ENCODE data around the gene NARF.
A peak's percentile ranks its signal among the peaks of the same experiment; 100 is the strongest.
"Not testable (repeated sequence)": the region's sequence is repeated elsewhere in the genome, so short reads cannot be mapped to it uniquely, and the experiment has no call there.

Gene NARF
- total RNA-seq = 45.1 to 97.6 (median 72.7) reads per million in 9 experiments

- Mint-ChIP-seq H3K27me3 (no peaks in the 10 kb centered on the region), H3K27ac (peak within 1 kb of the TSS; percentile 94 to 96), H3K36me3 (ENCODE audit: insufficient read depth) (peaks cover 51% of the 10 kb centered on the region)
These were observed at the start of gene NARF for GRCh38 chr17:82458179-82458884. Gene NARF (plus strand): TSS chr17:82458741. CDS start chr17:82458804, 63 bp downstream.

GRCh38 chr17:82408938-82409318 lies 49.6 kb upstream of the NARF start:
- H3K36me3 Mint-ChIP-seq (ENCODE audit: insufficient read depth) = peaks cover 4% of the 10 kb centered on the region

More at GRCh38 chr17:82458179-82458884, at the start of gene NARF:
- H3K4me3 Mint-ChIP-seq = peak within 1 kb of the TSS; percentile 91 to 92
- DNase-seq (peak; percentile 88 to 93 (median 93)), ATAC-seq (replicated peaks) (peak; percentile 92)
- H3K9me3 Mint-ChIP-seq = no peaks in the 10 kb centered on the region
- H3K4me1 Mint-ChIP-seq (ENCODE audit: low read depth in 2 of 2) = peaks cover 26 to 31% of the 10 kb centered on the region in 2 donors

GRCh38 chr17:82410014-82410716 lies 48.4 kb upstream of the NARF start:
- H3K9me3 Mint-ChIP-seq = no peaks in the 10 kb centered on the region
- H3K27me3 Mint-ChIP-seq = no peaks in the 10 kb centered on the region
- peaks cover 11% of the 10 kb centered on the region for H3K36me3 Mint-ChIP-seq (ENCODE audit: insufficient read depth)
- DNase-seq (no peak), ATAC-seq (replicated peaks) (no peak)
- no peak overlapping the region for H3K27ac Mint-ChIP-seq
- no peak overlapping the region for H3K4me3 Mint-ChIP-seq
- H3K4me1 Mint-ChIP-seq (ENCODE audit: low read depth in 2 of 2) = peaks cover 7 to 9% of the 10 kb centered on the region in 2 donors

More at GRCh38 chr17:82408938-82409318, 49.6 kb upstream of the NARF start:
- Mint-ChIP-seq H3K4me1 (ENCODE audit: low read depth in 2 of 2) (peaks cover 0 to 3% of the 10 kb centered on the region in 2 donors), H3K4me3 (no peak overlapping the region), H3K27me3 (no peaks in the 10 kb centered on the region), H3K27ac (no peak overlapping the region), H3K9me3 (no peaks in the 10 kb centered on the region)
- DNase-seq (no peak), ATAC-seq (replicated peaks) (no peak)

GRCh38 chr17:82411396-82412053 lies 47.0 kb upstream of the NARF start:
- Mint-ChIP-seq H3K36me3 (ENCODE audit: insufficient read depth) (peaks cover 11% of the 10 kb centered on the region), H3K4me1 (ENCODE audit: low read depth in 2 of 2) (peaks cover 7 to 10% of the 10 kb centered on the region in 2 donors), H3K9me3 (no peaks in the 10 kb centered on the region), H3K27me3 (no peaks in the 10 kb centered on the region), H3K27ac (no peak overlapping the region), H3K4me3 (no peak overlapping the region)
- DNase-seq (no peak), ATAC-seq (replicated peaks) (no peak)

- H3K4me3 Mint-ChIP-seq; H3K4me1 Mint-ChIP-seq (ENCODE audit: low read depth in 2 of 2); H3K27ac Mint-ChIP-seq; H3K27me3 Mint-ChIP-seq; ATAC-seq (replicated peaks); H3K9me3 Mint-ChIP-seq; DNase-seq: not testable (repeated sequence)
- peaks cover 11% of the 10 kb centered on the region for H3K36me3 Mint-ChIP-seq (ENCODE audit: insufficient read depth)
These were observed 46.5 kb upstream of the NARF start for GRCh38 chr17:82412081-82412480.

- no peak overlapping the region for H3K4me3 Mint-ChIP-seq
These were observed 45.7 kb upstream of the NARF start for GRCh38 chr17:82412535-82413520.

GRCh38 chr17:82414548-82415281 lies 43.8 kb upstream of the NARF start:
- Mint-ChIP-seq H3K4me1 (ENCODE audit: low read depth in 2 of 2) (peaks cover 8 to 10% of the 10 kb centered on the region in 2 donors), H3K9me3 (no peaks in the 10 kb centered on the region), H3K4me3 (peak overlapping the region in 1 of 2 donors; percentile 34), H3K27me3 (no peaks in the 10 kb centered on the region), H3K27ac (no peak overlapping the region), H3K36me3 (ENCODE audit: insufficient read depth) (peaks cover 10% of the 10 kb centered on the region)
- ATAC-seq (replicated peaks) = peak; percentile 18
- peak; percentile 64 to 75 (median 65) for DNase-seq

More at GRCh38 chr17:82412535-82413520, 45.7 kb upstream of the NARF start:
- no peak overlapping the region for H3K27ac Mint-ChIP-seq
- peaks cover 7 to 10% of the 10 kb centered on the region in 2 donors for H3K4me1 Mint-ChIP-seq (ENCODE audit: low read depth in 2 of 2)
- no peaks in the 10 kb centered on the region for H3K27me3 Mint-ChIP-seq
- H3K36me3 Mint-ChIP-seq (ENCODE audit: insufficient read depth) = peaks cover 12% of the 10 kb centered on the region
- ATAC-seq (replicated peaks) (no peak), DNase-seq (no peak)
- no peaks in the 10 kb centered on the region for H3K9me3 Mint-ChIP-seq

- Mint-ChIP-seq H3K9me3 (no peaks in the 10 kb centered on the region), H3K27ac (no peak overlapping the region), H3K27me3 (no peaks in the 10 kb centered on the region), H3K36me3 (ENCODE audit: insufficient read depth) (peaks cover 13% of the 10 kb centered on the region), H3K4me1 (ENCODE audit: low read depth in 2 of 2) (peaks cover 12 to 13% of the 10 kb centered on the region in 2 donors), H3K4me3 (peak overlapping the region in 1 of 2 donors; percentile 34)
- DNase-seq = no peak
- ATAC-seq (replicated peaks) = no peak
These were observed 43.2 kb upstream of the NARF start for GRCh38 chr17:82415336-82415735.

- Mint-ChIP-seq H3K27ac (no peak overlapping the region), H3K27me3 (no peaks in the 10 kb centered on the region), H3K9me3 (no peaks in the 10 kb centered on the region), H3K4me3 (no peak overlapping the region), H3K4me1 (ENCODE audit: low read depth in 2 of 2) (peaks cover 12 to 13% of the 10 kb centered on the region in 2 donors), H3K36me3 (ENCODE audit: insufficient read depth) (peaks cover 18% of the 10 kb centered on the region)
- no peak for DNase-seq
- no peak for ATAC-seq (replicated peaks)
These were observed 42.8 kb upstream of the NARF start for GRCh38 chr17:82415786-82416185.

- DNase-seq (no peak), ATAC-seq (replicated peaks) (no peak)
- H3K4me3 Mint-ChIP-seq = no peak overlapping the region
- H3K4me1 Mint-ChIP-seq (ENCODE audit: low read depth in 2 of 2) = peaks cover 12 to 13% of the 10 kb centered on the region in 2 donors
- no peak overlapping the region for H3K27ac Mint-ChIP-seq
- H3K27me3 Mint-ChIP-seq = no peaks in the 10 kb centered on the region
- H3K9me3 Mint-ChIP-seq = no peaks in the 10 kb centered on the region
- peaks cover 18% of the 10 kb centered on the region for H3K36me3 Mint-ChIP-seq (ENCODE audit: insufficient read depth)
These were observed 42.3 kb upstream of the NARF start for GRCh38 chr17:82416264-82416663.

- Mint-ChIP-seq H3K27ac (no peak overlapping the region), H3K36me3 (ENCODE audit: insufficient read depth) (peaks cover 22% of the 10 kb centered on the region), H3K4me1 (ENCODE audit: low read depth in 2 of 2) (peaks cover 12 to 13% of the 10 kb centered on the region in 2 donors), H3K27me3 (no peaks in the 10 kb centered on the region), H3K9me3 (no peaks in the 10 kb centered on the region), H3K4me3 (no peak overlapping the region)
- DNase-seq (no peak), ATAC-seq (replicated peaks) (no peak)
These were observed 41.8 kb upstream of the NARF start for GRCh38 chr17:82416771-82417170.

Measured in effector memory CD8-positive, alpha-beta T cell (primary cell).